Activated CD8-positive, alpha-beta memory T cell treated with anti-CD3 and anti-CD28 coated beads, Interleukin-2, amount 50 U/mL, for 24 hours (primary cell): ENCODE measurements around the gene DNM3.

Source experiments
- DNase-seq: peaks from one replicate; pipeline ENCODE4 v3.0.0-alpha.2; 2020; ENCODE audit errors: extremely low read depth

DNM3 gene

GRCh38 chr1:172107316-172107975 lies 266.1 kb downstream of the DNM3 start:
- DNase-seq, result no peak

- DNase-seq, result no peak
These were observed 267.0 kb downstream of the DNM3 start for GRCh38 chr1:172108161-172108893.

- no peak for DNase-seq
These were observed 268.1 kb downstream of the DNM3 start for GRCh38 chr1:172109359-172109758.

GRCh38 chr1:172112576-172112975 lies 271.3 kb downstream of the DNM3 start:
- no peak for DNase-seq

GRCh38 chr1:172117800-172118199 lies 276.5 kb downstream of the DNM3 start:
- DNase-seq, result no peak

- DNase-seq, result no peak
These were observed 277.3 kb downstream of the DNM3 start for GRCh38 chr1:172118618-172119017.

- no peak for DNase-seq
These were observed 277.9 kb downstream of the DNM3 start for GRCh38 chr1:172119184-172119583.

- no peak for DNase-seq
These were observed 279.1 kb downstream of the DNM3 start for GRCh38 chr1:172120381-172120780.

- no peak for DNase-seq
These were observed 279.9 kb downstream of the DNM3 start for GRCh38 chr1:172121081-172121717.

GRCh38 chr1:172122381-172122780 lies 281.1 kb downstream of the DNM3 start:
- no peak for DNase-seq

GRCh38 chr1:172125250-172125649 lies 284.0 kb downstream of the DNM3 start:
- no peak for DNase-seq

- DNase-seq, result no peak
These were observed 284.6 kb downstream of the DNM3 start for GRCh38 chr1:172125812-172126430.

- DNase-seq, result no peak
These were observed 291.5 kb downstream of the DNM3 start for GRCh38 chr1:172132836-172133235.

GRCh38 chr1:172134087-172134731 lies 292.9 kb downstream of the DNM3 start:
- DNase-seq, result no peak

GRCh38 chr1:172135076-172135672 lies 293.9 kb downstream of the DNM3 start:
- no peak for DNase-seq

- no peak for DNase-seq
These were observed 294.8 kb downstream of the DNM3 start for GRCh38 chr1:172135978-172136610.

- DNase-seq, result no peak
These were observed 295.6 kb downstream of the DNM3 start for GRCh38 chr1:172136925-172137324.

- no peak for DNase-seq
These were observed 296.6 kb downstream of the DNM3 start for GRCh38 chr1:172137703-172138454.

- no peak for DNase-seq
These were observed 297.3 kb downstream of the DNM3 start for GRCh38 chr1:172138634-172139033.

GRCh38 chr1:172139196-172139595 lies 297.9 kb downstream of the DNM3 start:
- DNase-seq, result no peak
